ENCODE measurements around the gene MSI2.

MSI2 gene

GRCh38 chr17:57419940-57420550, 163.7 kb downstream of the MSI2 start:
- no peak for DNase-seq

- DNase-seq: peak; percentile 97
Measured at GRCh38 chr17:57420734-57421717, 164.7 kb downstream of the MSI2 start.

- no peak for DNase-seq
Measured at GRCh38 chr17:57422574-57423164, 166.3 kb downstream of the MSI2 start.

- no peak for DNase-seq
Measured at GRCh38 chr17:57423541-57423940, 167.2 kb downstream of the MSI2 start.

GRCh38 chr17:57424273-57424672, 167.9 kb downstream of the MSI2 start:
- no peak for DNase-seq

GRCh38 chr17:57424777-57425188, 168.5 kb downstream of the MSI2 start:
- no peak for DNase-seq

- no peak for DNase-seq
Measured at GRCh38 chr17:57425431-57425830, 169.1 kb downstream of the MSI2 start.

- no peak for DNase-seq
Measured at GRCh38 chr17:57425903-57426880, 169.9 kb downstream of the MSI2 start.

- no peak for DNase-seq
Measured at GRCh38 chr17:57429966-57430365, 173.6 kb downstream of the MSI2 start.

GRCh38 chr17:57431415-57431814, 175.1 kb downstream of the MSI2 start:
- DNase-seq: no peak

GRCh38 chr17:57432507-57433277, 176.4 kb downstream of the MSI2 start:
- no peak for DNase-seq

GRCh38 chr17:57433452-57433851, 177.1 kb downstream of the MSI2 start:
- DNase-seq: no peak

GRCh38 chr17:57434361-57434760, 178.0 kb downstream of the MSI2 start:
- no peak for DNase-seq

- DNase-seq: no peak
Measured at GRCh38 chr17:57436565-57436964, 180.2 kb downstream of the MSI2 start.

- DNase-seq: no peak
Measured at GRCh38 chr17:57438066-57438731, 181.9 kb downstream of the MSI2 start.

- DNase-seq: no peak
Measured at GRCh38 chr17:57439651-57440050, 183.3 kb downstream of the MSI2 start.

- peak; percentile 50 for DNase-seq
Measured at GRCh38 chr17:57440522-57441269, 184.4 kb downstream of the MSI2 start.

GRCh38 chr17:57441270-57441600, 184.9 kb downstream of the MSI2 start:
- DNase-seq: no peak

- no peak for DNase-seq
Measured at GRCh38 chr17:57442401-57442823, 186.1 kb downstream of the MSI2 start.

GRCh38 chr17:57442914-57443571, 186.7 kb downstream of the MSI2 start:
- peak; percentile 46 for DNase-seq

All from NCI-H1092 treated with DMSO at 0.1 percent for 48 hours (cell line).